ENCODE data around the gene ZNF526.

ZNF526 gene

DNA sequence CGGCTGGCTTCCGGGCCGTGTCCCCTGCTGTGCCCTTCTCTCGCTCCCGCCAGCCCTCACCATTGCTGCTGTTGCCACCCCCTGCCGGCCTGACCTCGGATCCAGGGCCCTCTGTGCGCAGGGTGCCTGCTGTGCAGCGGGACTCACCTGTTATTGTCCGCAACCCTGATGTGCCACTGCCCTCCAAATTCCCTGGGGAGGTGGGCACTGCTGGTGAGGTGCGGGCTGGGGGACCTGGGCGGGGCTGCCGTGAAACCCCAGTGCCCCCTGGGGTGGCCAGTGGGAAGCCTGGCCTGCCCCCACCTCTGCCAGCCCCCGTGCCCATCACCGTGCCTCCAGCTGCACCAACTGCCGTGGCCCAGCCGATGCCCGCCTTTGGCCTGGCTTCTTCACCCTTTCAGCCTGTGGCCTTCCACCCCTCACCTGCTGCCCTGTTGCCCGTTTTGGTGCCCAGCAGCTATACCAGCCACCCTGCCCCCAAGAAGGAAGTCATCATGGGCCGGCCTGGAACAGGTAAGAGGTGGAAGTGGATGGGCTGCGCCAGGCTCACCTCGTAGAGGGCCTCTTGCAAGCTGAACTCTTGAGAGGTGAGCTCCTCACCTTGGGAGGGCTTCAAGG is 54.1 kb downstream of the ZNF526 start:
- TF ChIP-seq, protein P1, sequence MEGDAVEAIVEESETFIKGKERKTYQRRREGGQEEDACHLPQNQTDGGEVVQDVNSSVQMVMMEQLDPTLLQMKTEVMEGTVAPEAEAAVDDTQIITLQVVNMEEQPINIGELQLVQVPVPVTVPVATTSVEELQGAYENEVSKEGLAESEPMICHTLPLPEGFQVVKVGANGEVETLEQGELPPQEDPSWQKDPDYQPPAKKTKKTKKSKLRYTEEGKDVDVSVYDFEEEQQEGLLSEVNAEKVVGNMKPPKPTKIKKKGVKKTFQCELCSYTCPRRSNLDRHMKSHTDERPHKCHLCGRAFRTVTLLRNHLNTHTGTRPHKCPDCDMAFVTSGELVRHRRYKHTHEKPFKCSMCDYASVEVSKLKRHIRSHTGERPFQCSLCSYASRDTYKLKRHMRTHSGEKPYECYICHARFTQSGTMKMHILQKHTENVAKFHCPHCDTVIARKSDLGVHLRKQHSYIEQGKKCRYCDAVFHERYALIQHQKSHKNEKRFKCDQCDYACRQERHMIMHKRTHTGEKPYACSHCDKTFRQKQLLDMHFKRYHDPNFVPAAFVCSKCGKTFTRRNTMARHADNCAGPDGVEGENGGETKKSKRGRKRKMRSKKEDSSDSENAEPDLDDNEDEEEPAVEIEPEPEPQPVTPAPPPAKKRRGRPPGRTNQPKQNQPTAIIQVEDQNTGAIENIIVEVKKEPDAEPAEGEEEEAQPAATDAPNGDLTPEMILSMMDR (IDR thresholded peaks at IDR 0.05) = no peak

DNA sequence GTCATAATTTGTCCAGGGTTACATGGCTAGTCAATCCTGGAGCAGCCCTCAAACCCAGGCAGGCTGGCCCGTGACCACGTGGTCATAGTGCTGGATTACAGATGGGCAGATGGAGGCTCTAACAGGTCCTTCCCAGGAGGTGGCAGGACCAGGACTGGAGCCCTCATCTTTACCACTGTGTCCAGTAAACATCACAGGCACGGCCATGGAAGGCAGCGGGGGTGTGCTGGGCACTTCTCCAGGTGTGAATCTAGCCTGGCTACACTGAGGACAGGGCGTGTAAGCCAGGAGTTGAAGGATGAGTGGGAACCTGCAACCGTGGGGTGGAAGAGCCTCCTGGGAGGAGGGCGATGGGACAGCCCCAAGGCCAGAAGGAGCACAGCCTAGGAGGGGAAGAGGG is 55.0 kb downstream of the ZNF526 start:
- TF ChIP-seq, protein P1 (IDR thresholded peaks at IDR 0.05) = no peak

DNA sequence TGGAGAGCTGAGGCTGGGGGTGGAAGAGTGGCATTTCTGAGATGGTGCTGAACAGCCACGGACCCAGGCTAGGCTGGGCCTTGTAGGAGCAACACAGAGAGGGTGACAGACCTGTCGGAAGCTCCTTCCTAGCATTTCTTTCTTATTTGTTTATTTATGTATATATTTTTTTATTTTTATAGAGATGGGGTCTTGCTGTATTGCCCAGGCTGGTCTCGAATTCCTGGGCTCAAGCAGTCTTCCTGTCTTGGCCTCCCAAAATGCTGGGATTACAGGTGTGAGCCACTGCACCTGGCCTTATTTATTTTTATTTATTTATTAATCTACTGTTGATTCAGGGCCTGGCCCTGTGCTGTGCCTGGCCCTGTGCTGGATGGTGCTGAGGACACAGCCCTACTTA is 55.4 kb downstream of the ZNF526 start:
- TF ChIP-seq, protein P1 (IDR thresholded peaks at IDR 0.05) = no peak

DNA sequence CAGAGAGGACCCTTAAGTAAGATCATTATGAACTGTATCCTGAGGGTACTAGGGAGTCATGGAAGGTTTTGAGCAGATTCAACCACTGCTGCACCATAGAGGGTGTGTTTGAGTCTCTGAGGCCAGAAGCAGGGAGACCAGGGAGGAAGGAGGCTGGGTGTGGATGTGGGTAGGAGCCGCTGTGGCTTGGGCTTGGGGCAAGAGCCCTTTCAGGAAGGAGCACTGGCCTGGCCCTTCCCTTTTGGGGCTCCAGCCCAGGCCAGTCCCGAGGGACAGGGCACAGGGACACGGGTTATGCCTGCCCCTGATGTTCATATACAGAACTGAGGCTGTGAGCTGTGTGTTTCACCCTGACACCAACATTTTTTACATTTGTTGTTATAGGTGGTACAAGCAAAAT is 56.2 kb downstream of the ZNF526 start:
- TF ChIP-seq, protein P1 (IDR thresholded peaks at IDR 0.05) = no peak

DNA sequence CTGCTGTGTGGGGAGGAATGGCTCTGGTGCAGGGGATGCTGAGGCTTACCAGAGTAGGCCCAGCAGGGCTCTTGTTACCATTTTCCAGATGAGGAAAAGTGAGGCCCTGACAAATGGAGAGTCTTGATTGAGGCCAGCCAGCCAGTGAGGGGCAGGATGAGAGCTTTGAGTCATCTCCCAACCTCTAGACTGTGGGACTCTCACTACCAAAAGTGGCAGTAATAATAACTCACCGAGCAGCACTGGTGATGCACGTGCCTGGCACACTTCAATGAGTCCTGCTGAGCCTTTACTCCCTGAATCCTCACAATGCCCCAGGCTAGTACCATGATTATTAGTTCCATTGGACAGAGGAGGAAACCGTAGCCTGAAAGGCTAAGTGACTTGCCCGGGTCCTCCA is 56.7 kb downstream of the ZNF526 start:
- TF ChIP-seq, protein P1 (IDR thresholded peaks at IDR 0.05) = no peak
